Measurements from ENCODE around the gene CD40.
A peak's percentile ranks its signal among the peaks of the same experiment; 100 is the strongest.

CD40 gene

GRCh38 chr20:46108976-46109375 is 9.1 kb upstream of the CD40 start:
- DNase-seq (ENCODE audit: extremely low read depth, insufficient read length) = no peak
- Histone ChIP-seq H3K27me3 (replicated peaks; ENCODE audit: control insufficient read depth, insufficient read depth, low read length) (no peaks in the 10 kb centered on the region; the same call in 1 of the 2 replicates), H3K36me3 (ENCODE audit: control insufficient read depth, insufficient read depth, low read length) (no peaks in the 10 kb centered on the region), H3K4me3 (replicated peaks; ENCODE audit: low read depth, low read length) (no peak overlapping the region)
- no peak for TF ChIP-seq CTCF (IDR thresholded peaks at IDR 0.05; ENCODE audit: insufficient read depth, low read length, poor library complexity, severe bottlenecking)

GRCh38 chr20:46111028-46111835 is 6.9 kb upstream of the CD40 start:
- no peaks in the 10 kb centered on the region; the same call in 1 of the 2 replicates for H3K27me3 ChIP-seq (replicated peaks; ENCODE audit: control insufficient read depth, insufficient read depth, low read length)
- no peak for TF ChIP-seq CTCF (IDR thresholded peaks at IDR 0.05; ENCODE audit: insufficient read depth, low read length, poor library complexity, severe bottlenecking)
- no peak overlapping the region for H3K4me3 ChIP-seq (replicated peaks; ENCODE audit: low read depth, low read length)
- peak; percentile 62 for DNase-seq (ENCODE audit: extremely low read depth, insufficient read length)
- H3K36me3 ChIP-seq (ENCODE audit: control insufficient read depth, insufficient read depth, low read length) = no peaks in the 10 kb centered on the region

GRCh38 chr20:46111836-46112212 is 6.3 kb upstream of the CD40 start:
- H3K36me3 ChIP-seq (ENCODE audit: control insufficient read depth, insufficient read depth, low read length) = no peaks in the 10 kb centered on the region
- TF ChIP-seq CTCF (IDR thresholded peaks at IDR 0.05; ENCODE audit: insufficient read depth, low read length, poor library complexity, severe bottlenecking) = no peak
- H3K27me3 ChIP-seq (replicated peaks; ENCODE audit: control insufficient read depth, insufficient read depth, low read length) = no peaks in the 10 kb centered on the region; the same call in 1 of the 2 replicates
- DNase-seq (ENCODE audit: extremely low read depth, insufficient read length) = no peak
- no peak overlapping the region for H3K4me3 ChIP-seq (replicated peaks; ENCODE audit: low read depth, low read length)

GRCh38 chr20:46112430-46113112 is 5.5 kb upstream of the CD40 start:
- Histone ChIP-seq H3K4me3 (replicated peaks; ENCODE audit: low read depth, low read length) (no peak overlapping the region), H3K27me3 (replicated peaks; ENCODE audit: control insufficient read depth, insufficient read depth, low read length) (no peaks in the 10 kb centered on the region; the same call in 1 of the 2 replicates), H3K36me3 (ENCODE audit: control insufficient read depth, insufficient read depth, low read length) (no peaks in the 10 kb centered on the region)
- no peak for TF ChIP-seq CTCF (IDR thresholded peaks at IDR 0.05; ENCODE audit: insufficient read depth, low read length, poor library complexity, severe bottlenecking)
- no peak for DNase-seq (ENCODE audit: extremely low read depth, insufficient read length)

- no peaks in the 10 kb centered on the region; the same call in 1 of the 2 replicates for H3K27me3 ChIP-seq (replicated peaks; ENCODE audit: control insufficient read depth, insufficient read depth, low read length)
- no peak for DNase-seq (ENCODE audit: extremely low read depth, insufficient read length)
Measured at GRCh38 chr20:46113113-46113470, 5.0 kb upstream of the CD40 start.

More at GRCh38 chr20:46113113-46113470, 5.0 kb upstream of the CD40 start:
- no peak overlapping the region for H3K4me3 ChIP-seq (replicated peaks; ENCODE audit: low read depth, low read length)
- H3K36me3 ChIP-seq (ENCODE audit: control insufficient read depth, insufficient read depth, low read length) = no peaks in the 10 kb centered on the region
- TF ChIP-seq CTCF (IDR thresholded peaks at IDR 0.05; ENCODE audit: insufficient read depth, low read length, poor library complexity, severe bottlenecking) = no peak
